PFSK-1 (cell line): Measurements from ENCODE around the gene CYSLTR1.

Experiments
- FOXP2 ChIP-seq: optimal IDR thresholded peaks from 2 replicates; pipeline ENCODE3; 2011; ENCODE audit warnings: borderline replicate concordance, control low read depth, inconsistent platforms; ENCODE audit not compliant: insufficient read depth; ENCODE audit errors: extremely low read length, extremely low read depth
- POLR2AphosphoS5 ChIP-seq: IDR thresholded peaks from 2 replicates; pipeline ENCODE4 v1.6.1; 2012; ENCODE audit warnings: low read depth, mild to moderate bottlenecking, control low read depth, low read length, moderate library complexity
- SIN3A ChIP-seq: IDR thresholded peaks from 2 replicates; pipeline ENCODE4 v1.6.1; 2012; ENCODE audit warnings: mild to moderate bottlenecking, low read length, moderate library complexity, borderline replicate concordance; ENCODE audit not compliant: insufficient read depth
- TAF1 ChIP-seq: IDR thresholded peaks from 2 replicates; pipeline ENCODE4 v1.6.1; 2012; ENCODE audit warnings: low read length, control low read depth, borderline replicate concordance; ENCODE audit not compliant: insufficient read depth
- TF ChIP-seq, protein P1 (sequence below), 2 experiments: IDR thresholded peaks; 2 replicates each; pipeline versions ENCODE4 v1.6.1 to v1.8.0; 2011 to 2012; ENCODE audit warnings: low read depth in 2 of 2, low read length in 2 of 2, control low read depth in 1 of 2, inconsistent platforms in 1 of 2, mild to moderate bottlenecking in 1 of 2, moderate library complexity in 1 of 2; ENCODE audit not compliant: insufficient read depth in 1 of 2

- TF ChIP-seq POLR2AphosphoS5 (no peak), SIN3A (no peak), TAF1 (no peak), FOXP2 (no peak)
- TF ChIP-seq, protein P1, sequence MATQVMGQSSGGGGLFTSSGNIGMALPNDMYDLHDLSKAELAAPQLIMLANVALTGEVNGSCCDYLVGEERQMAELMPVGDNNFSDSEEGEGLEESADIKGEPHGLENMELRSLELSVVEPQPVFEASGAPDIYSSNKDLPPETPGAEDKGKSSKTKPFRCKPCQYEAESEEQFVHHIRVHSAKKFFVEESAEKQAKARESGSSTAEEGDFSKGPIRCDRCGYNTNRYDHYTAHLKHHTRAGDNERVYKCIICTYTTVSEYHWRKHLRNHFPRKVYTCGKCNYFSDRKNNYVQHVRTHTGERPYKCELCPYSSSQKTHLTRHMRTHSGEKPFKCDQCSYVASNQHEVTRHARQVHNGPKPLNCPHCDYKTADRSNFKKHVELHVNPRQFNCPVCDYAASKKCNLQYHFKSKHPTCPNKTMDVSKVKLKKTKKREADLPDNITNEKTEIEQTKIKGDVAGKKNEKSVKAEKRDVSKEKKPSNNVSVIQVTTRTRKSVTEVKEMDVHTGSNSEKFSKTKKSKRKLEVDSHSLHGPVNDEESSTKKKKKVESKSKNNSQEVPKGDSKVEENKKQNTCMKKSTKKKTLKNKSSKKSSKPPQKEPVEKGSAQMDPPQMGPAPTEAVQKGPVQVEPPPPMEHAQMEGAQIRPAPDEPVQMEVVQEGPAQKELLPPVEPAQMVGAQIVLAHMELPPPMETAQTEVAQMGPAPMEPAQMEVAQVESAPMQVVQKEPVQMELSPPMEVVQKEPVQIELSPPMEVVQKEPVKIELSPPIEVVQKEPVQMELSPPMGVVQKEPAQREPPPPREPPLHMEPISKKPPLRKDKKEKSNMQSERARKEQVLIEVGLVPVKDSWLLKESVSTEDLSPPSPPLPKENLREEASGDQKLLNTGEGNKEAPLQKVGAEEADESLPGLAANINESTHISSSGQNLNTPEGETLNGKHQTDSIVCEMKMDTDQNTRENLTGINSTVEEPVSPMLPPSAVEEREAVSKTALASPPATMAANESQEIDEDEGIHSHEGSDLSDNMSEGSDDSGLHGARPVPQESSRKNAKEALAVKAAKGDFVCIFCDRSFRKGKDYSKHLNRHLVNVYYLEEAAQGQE (IDR thresholded peaks at IDR 0.05; ENCODE audit: insufficient read depth in 1 of 2, low read depth in 2 of 2, low read length in 2 of 2), result no peak
Observed at GRCh38 chrX:78315745-78316144, 11.7 kb downstream of the CYSLTR1 start.
